Measurements from ENCODE around the gene SEMA3F.

The SEMA3F gene

DNA sequence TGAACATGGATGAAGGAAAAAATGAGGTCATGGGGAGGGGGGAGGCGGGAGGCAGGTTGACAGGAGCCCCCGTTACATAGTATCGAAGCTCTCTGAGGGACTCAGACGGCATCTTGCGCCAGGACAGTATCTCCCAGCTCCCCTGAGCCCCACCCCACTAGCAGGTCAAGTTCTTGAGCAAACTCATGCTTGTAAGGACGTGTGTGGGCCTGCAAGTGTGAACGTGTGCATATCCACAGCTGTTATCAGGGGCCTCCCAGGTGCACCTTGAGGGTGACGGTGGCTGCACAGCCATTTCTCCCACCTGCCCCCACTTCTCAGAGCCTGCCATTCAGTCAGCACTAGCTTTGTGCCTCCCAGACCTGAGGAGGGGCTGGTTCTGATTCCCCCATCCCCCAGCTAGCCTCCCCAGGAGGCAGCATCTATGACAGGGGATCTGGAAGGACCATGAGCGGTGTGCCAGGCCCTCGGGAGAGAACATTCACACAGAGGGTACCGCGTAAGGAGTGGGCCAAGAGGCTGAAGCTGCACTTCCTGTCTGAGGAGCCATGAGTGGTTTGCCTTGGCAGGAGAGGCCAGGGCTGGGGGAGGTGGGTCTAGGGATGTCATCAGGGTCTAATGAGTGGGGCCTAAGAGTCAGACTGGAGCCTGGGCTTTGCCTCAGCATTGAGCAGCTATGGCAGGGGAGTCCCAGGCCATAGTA, 2.9 kb downstream of the SEMA3F start:
- no peak for DNase-seq

GRCh38 chr3:50158530-50159146, 3.5 kb downstream of the SEMA3F start:
- DNase-seq, result no peak

DNA sequence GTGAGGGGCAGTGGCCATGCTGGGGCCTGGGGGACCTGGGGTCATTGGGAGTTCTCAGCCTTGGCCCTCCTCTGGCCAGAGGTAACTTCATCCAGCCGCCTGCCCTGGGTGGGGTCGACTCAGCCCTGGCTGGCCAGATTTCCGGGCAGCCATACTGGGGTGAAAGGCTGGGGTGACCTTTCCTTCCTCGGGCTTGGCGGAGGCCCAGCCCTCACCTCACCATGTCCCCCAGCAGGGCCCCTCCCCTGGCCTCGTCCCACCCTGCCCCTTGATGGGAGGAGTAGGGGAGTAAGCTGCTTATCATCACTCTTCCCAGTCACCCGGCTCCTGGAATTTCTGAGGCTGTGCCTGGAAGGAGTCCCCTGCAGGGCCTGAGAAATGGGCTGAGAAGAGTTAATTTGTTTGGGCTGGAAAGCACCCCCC, 5.4 kb downstream of the SEMA3F start:
- DNase-seq, result no peak

- no peak for DNase-seq
Measured at GRCh38 chr3:50161320-50161719, 6.2 kb downstream of the SEMA3F start.

- DNase-seq, result no peak
Measured at GRCh38 chr3:50162034-50162883, 7.1 kb downstream of the SEMA3F start.

GRCh38 chr3:50163572-50164455, 8.7 kb downstream of the SEMA3F start:
- no peak for DNase-seq

DNA sequence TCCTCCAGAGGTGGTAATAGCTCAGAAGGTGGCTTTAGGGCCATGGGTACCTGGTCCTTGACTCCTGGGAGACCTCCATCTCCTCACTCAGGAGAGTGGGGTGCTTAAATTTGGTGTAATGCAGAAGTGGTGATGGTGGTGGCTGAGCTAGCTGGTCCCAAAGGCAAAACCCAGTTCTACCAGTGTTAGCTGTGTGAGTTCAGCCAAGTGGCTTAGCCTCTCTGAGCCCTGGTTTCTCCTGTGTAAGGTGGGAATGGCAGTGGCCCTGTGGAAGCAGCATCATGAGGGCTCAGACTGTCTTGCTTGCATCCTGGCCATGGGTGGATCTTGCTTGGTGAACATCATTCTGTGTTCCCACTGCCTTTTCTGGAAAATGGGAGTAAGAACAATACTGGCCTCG, 9.4 kb downstream of the SEMA3F start:
- no peak for DNase-seq

DNA sequence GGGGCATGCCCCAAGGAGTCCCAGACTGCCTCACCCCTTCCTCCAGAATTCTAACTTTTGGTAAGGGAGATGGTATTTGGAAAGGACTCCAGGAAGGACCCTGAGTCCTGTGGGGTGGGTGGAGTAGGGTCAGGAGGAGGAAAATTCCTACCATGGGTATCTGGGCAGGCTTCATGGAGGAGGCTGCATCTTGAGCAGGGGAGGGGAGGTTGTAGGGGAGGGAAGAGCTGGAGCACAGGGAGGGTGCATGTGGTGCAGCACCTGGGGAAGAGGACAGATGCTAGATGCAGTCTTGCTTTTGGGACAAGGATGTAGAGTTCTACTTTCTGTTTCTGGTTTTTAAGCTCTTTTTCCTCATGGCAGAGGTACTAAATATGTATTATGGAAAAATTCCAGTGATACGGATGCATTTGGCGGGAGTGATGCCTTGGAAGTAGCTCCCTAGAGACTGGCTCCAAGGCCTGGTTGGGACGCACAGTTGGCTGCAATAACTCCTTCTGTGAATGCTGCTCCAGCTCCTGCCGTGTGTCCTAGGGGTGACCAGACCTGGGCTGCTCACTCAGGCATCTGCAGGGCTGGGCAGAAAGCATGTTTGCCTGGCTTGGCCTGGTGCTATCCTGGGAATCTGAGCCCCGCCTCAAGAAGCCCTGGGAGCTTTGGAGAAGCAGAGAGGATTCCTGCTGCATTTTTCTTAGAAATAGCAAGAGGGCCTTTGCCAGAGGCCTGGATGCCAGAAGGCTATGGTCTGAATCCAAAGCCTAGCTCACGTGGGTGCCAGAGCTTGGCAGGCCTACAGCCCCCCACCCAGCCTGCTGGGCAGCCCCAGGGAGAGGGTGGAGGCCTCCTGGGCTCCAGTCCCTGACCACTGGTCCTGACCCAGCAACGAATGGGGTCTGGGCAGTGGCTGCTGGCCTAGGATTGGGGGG, 10.1 kb downstream of the SEMA3F start:
- no peak for DNase-seq

DNA sequence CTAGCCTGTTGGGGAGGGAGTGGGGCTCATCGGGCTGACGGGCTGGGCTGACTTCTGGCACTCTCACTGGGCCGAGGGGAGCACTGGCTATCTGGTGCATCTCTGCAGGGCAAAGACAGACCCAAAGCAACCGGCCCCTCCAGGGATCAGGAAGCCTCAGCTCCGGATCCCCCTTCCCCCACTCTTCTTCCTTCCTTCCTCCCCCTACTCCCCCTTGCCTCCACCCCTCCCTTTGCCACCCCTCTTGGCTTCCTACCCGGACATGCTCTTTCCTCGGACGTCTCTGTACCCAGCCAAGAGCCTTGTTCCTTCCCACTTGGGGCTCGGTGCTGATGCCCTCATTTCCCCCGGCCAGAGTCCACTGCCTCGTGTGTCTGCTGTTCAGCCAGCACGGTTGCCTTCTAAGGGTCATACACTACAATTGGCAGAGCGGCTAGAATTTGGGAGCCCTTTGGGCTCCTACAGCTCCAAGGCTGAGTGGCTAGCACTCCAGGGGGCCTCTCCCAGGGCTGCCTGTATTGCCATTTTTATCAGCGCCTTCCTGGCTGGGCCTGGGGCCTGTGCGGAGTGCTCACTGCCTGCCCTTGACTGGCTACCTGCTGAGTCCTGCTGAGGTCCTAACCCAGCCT, 10.9 kb downstream of the SEMA3F start:
- DNase-seq, result no peak

- no peak for DNase-seq
Measured at GRCh38 chr3:50166620-50167019, 11.5 kb downstream of the SEMA3F start.

DNA sequence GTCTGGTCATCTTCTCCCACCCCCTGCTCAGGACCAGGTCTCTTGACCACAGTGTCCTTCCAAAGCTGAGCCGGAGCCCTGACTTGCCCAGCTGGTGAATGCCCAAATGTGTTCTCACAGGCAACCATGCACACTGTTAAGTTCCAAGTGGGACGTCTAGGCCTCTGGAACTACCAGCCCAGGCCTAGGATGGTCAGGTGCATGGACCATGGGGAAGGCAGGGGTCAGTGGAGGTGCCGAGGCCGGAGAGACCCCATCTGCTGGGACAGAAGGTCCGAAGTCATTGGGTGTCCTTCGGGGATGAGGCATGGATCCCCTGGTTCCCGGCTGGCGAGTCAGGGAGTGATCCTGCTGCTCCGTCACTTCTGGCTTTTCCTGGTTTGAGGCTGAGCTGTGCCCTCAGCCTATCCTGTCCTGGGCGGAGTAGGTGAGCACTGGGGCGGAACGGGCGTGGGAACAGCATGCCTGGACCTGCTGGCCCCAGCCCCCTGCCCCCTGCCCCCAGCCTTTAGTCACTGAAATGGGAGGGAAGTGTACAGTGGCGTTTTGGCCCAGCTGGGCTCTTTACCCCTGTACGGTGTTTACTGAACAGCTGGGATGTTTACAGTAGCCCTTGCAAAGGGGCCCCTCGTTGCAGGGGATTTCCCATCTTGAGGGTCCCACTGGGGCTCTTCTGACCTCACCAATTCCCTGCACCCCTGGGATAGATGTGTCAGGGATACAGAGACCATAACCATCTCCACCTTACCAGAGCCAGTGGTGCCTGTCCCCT, 12.1 kb downstream of the SEMA3F start:
- DNase-seq, result no peak

GRCh38 chr3:50167841-50168209, 12.7 kb downstream of the SEMA3F start:
- no peak for DNase-seq

DNA sequence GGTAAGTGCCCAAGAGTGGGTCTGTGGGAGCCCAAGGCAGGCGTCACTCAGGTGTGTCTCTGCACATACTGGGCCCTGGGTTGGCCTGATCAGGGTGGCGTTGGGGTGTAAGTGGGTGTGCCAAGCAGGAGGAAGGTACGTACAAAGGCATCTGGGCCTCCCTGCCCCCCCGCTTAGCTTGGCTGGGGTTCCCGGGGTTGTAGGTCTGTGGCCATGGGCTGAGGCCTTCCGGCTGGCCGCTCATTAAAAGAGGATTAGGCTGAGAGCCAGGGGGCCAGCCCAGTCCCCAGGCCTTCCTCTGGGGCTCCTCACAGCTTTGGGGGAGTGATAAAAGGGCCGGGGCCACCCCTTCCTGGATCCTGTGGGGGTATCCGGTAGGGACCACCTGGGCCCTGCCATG, 13.3 kb downstream of the SEMA3F start:
- no peak for DNase-seq

DNA sequence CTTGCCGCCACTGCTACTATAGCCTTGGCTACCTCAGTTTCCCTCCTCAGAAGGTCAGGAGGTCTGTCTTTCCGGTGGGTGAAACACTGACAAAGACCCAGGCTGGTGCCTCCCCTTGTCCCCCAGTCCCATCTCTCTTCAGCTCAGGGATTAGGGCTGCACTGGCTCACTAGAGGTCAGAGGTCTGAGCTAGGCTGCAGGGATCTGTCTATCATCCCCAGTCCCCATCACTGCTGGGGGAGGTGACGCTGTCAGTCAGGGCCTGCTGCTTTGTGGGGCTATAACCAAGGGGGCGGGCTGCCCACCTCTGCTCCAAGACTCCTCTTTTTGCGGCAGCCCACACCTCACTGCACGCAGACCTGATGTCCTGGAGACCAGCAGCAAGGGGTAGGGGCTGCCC, 13.7 kb downstream of the SEMA3F start:
- no peak for DNase-seq

- no peak for DNase-seq
Measured at GRCh38 chr3:50169232-50169832, 14.2 kb downstream of the SEMA3F start.

GRCh38 chr3:50169858-50170257, 14.7 kb downstream of the SEMA3F start:
- DNase-seq, result no peak

- no peak for DNase-seq
Measured at GRCh38 chr3:50170689-50171088, 15.6 kb downstream of the SEMA3F start.

GRCh38 chr3:50171540-50172301, 16.6 kb downstream of the SEMA3F start:
- no peak for DNase-seq

- no peak for DNase-seq
Measured at GRCh38 chr3:50172626-50173220, 17.6 kb downstream of the SEMA3F start.

Data from stimulated activated CD4-positive, alpha-beta T cell treated with anti-CD3 and anti-CD28 coated beads, Interleukin-4, amount 100 ng/mL, for 1 hour (primary cell).